Right atrium auricular region (tissue), 2 donors: ENCODE data around the gene NLRC5. TPM values are rescaled to one million over a fixed set of nuclear protein-coding genes. Genes with fewer than 3 reads are reported as not detected.

Source experiments
- DNase-seq: peaks from one replicate; pipeline ENCODE4 v3.0.0-alpha.2; 2019; ENCODE audit warnings: low spot score
- H3K27ac ChIP-seq, 2 donors: fragments of 200-600 bp; sonication (generic); 1 replicate in 1 of 2; 2 replicates in 1 of 2; pipeline ENCODE4 v1.5.1; 2016 to 2019
- H3K27me3 ChIP-seq, 2 donors: fragments of 200-600 bp; sonication (generic); one replicate each; pipeline versions ENCODE4 v1.5.1 to v1.6.0; 2017 to 2019
- H3K36me3 ChIP-seq: fragments of 200-600 bp; sonication (generic); one replicate; pipeline ENCODE4 v1.5.1; 2016
- H3K4me1 ChIP-seq, 2 donors: fragments of 200-600 bp; sonication (generic); one replicate each; pipeline versions ENCODE4 v1.5.1 to v1.6.0; 2017 to 2019
- H3K4me3 ChIP-seq, 2 donors: fragments of 200-600 bp; sonication (generic); 1 replicate in 1 of 2; 2 replicates in 1 of 2; pipeline ENCODE4 v1.5.1; 2017 to 2019; ENCODE audit warnings: mild to moderate bottlenecking in 1 of 2, moderate library complexity in 1 of 2
- H3K9me3 ChIP-seq, 2 donors: fragments of 200-600 bp; sonication (generic); one replicate each; pipeline ENCODE4 v1.5.1; 2019
- CTCF ChIP-seq, 2 donors: fragments of 200-600 bp; sonication (generic); IDR thresholded peaks; one replicate each; pipeline ENCODE4 v1.5.1; 2019; ENCODE audit warnings: antibody characterized with exemption in 2 of 2
- total RNA-seq, 2 donors: library from RNA; depleted of rRNA; stranded (reverse); fragments of >200 nt; gene quantifications; one replicate each; pipeline ENCODE4 v1.1.0, GENCODE V29; 2016

NLRC5 gene
- total RNA-seq, 2 donors from 2014 or later, result 8.0 to 9.7 TPM

- Histone ChIP-seq H3K4me1 (peaks cover 0 to 18% of the 10 kb centered on the region in 2 donors), H3K4me3 (no peak overlapping the region), H3K27me3 (no peaks in the 10 kb centered on the region), H3K36me3 (no peaks in the 10 kb centered on the region), H3K9me3 (no peaks in the 10 kb centered on the region), H3K27ac (no peak overlapping the region)
- TF ChIP-seq CTCF (IDR thresholded peaks at IDR 0.05), result no peak
- DNase-seq, result no peak
Observed at GRCh38 chr16:57042157-57043111, 53.1 kb downstream of the NLRC5 start.

GRCh38 chr16:57043248-57043647 is 53.9 kb downstream of the NLRC5 start:
- no peaks in the 10 kb centered on the region for H3K9me3 ChIP-seq
- H3K27me3 ChIP-seq, result no peaks in the 10 kb centered on the region
- TF ChIP-seq CTCF (IDR thresholded peaks at IDR 0.05), result no peak
- no peak overlapping the region for H3K27ac ChIP-seq
- peaks cover 0 to 18% of the 10 kb centered on the region in 2 donors for H3K4me1 ChIP-seq
- no peak for DNase-seq
- H3K4me3 ChIP-seq, result no peak overlapping the region
- no peaks in the 10 kb centered on the region for H3K36me3 ChIP-seq

- Histone ChIP-seq H3K4me1 (peaks cover 0 to 18% of the 10 kb centered on the region in 2 donors), H3K36me3 (no peaks in the 10 kb centered on the region), H3K27me3 (no peaks in the 10 kb centered on the region), H3K9me3 (no peaks in the 10 kb centered on the region), H3K27ac (no peak overlapping the region), H3K4me3 (no peak overlapping the region)
- no peak for DNase-seq
- TF ChIP-seq CTCF (IDR thresholded peaks at IDR 0.05), result no peak
Observed at GRCh38 chr16:57044931-57045693, 55.8 kb downstream of the NLRC5 start.

GRCh38 chr16:57045694-57046381 is 56.5 kb downstream of the NLRC5 start:
- H3K4me3 ChIP-seq, result no peak overlapping the region
- H3K27ac ChIP-seq, result no peak overlapping the region
- no peaks in the 10 kb centered on the region for H3K27me3 ChIP-seq
- H3K4me1 ChIP-seq, result peaks cover 0 to 18% of the 10 kb centered on the region in 2 donors
- peak; percentile 79 for DNase-seq
- TF ChIP-seq CTCF (IDR thresholded peaks at IDR 0.05), result peak; percentile 55 to 71
- H3K36me3 ChIP-seq, result no peaks in the 10 kb centered on the region
- no peaks in the 10 kb centered on the region for H3K9me3 ChIP-seq

GRCh38 chr16:57048095-57048494 is 58.7 kb downstream of the NLRC5 start:
- no peak for TF ChIP-seq CTCF (IDR thresholded peaks at IDR 0.05)
- Histone ChIP-seq H3K36me3 (no peaks in the 10 kb centered on the region), H3K4me1 (peaks cover 0 to 4% of the 10 kb centered on the region in 2 donors), H3K9me3 (no peaks in the 10 kb centered on the region), H3K4me3 (no peak overlapping the region), H3K27me3 (no peaks in the 10 kb centered on the region), H3K27ac (no peak overlapping the region)
- DNase-seq, result no peak
